ENCODE measurements around the gene PLEKHA4. TPM values are rescaled to one million over a fixed set of nuclear protein-coding genes. Genes with fewer than 3 reads are reported as not detected.

PLEKHA4 gene
- total and polyA plus RNA-seq, 9 of the 15 experiments (the other 6 are each of a cell fraction or from before 2014, with no cell fraction given) = 0.07 to 30.8 (median 11.4) TPM

DNA sequence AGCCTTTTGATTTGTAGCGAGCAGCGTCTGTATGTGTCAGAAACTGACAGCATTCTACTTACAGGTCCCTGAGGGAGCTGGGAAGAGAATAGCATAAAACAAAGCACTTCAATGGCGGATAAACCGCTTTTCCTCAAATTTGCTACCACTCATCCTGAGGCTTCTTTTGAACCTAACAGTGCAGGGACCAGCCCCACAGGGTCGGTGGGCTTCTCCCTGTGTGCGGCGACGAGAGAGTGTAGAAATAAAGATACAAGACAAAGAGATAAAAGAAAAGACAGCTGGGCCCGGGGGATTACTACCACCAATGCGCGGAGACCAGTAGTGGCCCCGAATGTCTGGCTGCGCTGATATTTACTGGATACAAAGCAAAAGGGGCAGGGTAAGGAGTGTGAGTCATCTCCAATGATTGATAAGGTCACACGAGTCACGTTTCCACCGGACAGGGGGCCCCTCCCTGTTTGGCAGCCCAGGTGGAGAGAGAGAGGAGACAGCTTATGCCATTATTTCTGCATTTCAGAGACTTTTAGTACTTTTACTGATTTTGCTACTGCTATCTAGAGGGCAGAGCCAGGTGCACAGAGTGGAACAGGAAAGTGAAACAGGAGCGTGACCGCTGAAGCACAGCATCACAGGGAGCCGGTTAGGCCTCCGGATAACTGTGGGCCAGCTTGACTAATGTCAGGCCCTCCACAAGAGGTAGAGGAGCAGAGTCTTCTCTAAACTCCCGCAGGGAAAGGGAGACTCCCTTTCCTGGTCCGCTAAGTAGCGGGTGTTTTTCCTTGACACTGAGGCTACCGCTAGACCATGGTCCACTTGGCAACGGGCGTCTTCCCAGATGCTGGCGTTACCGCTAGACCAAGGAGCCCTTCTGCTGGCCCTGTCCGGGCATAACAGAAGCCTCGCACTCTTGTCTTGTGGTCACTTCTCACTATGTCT, 7.9 kb upstream of the PLEKHA4 start (continued):
- TF ChIP-seq LCOR (CRISPR knock-in tag; IDR thresholded peaks at IDR 0.05) = peak; percentile 38; the same call in 1 of the 2 replicates
- 0 out of 2 replicates have a peak, but pooled peaks have one; percentile 35 for TF ChIP-seq ZNF134 (CRISPR knock-in tag; conservative IDR thresholded peaks at IDR 0.05)
- peak; percentile 80 for TF ChIP-seq E2F8 (IDR thresholded peaks at IDR 0.05; ENCODE audit: low read depth, partially characterized antibody)
- TF ChIP-seq JUN (IDR thresholded peaks at IDR 0.05; ENCODE audit: borderline replicate concordance, low read depth, low read length) = peak; percentile 82
- 0 out of 2 replicates have a peak, but pooled peaks have one; percentile 20 for TF ChIP-seq JUN (CRISPR knock-in tag; IDR thresholded peaks at IDR 0.05; ENCODE audit: borderline replicate concordance)
- TF ChIP-seq, protein P1, sequence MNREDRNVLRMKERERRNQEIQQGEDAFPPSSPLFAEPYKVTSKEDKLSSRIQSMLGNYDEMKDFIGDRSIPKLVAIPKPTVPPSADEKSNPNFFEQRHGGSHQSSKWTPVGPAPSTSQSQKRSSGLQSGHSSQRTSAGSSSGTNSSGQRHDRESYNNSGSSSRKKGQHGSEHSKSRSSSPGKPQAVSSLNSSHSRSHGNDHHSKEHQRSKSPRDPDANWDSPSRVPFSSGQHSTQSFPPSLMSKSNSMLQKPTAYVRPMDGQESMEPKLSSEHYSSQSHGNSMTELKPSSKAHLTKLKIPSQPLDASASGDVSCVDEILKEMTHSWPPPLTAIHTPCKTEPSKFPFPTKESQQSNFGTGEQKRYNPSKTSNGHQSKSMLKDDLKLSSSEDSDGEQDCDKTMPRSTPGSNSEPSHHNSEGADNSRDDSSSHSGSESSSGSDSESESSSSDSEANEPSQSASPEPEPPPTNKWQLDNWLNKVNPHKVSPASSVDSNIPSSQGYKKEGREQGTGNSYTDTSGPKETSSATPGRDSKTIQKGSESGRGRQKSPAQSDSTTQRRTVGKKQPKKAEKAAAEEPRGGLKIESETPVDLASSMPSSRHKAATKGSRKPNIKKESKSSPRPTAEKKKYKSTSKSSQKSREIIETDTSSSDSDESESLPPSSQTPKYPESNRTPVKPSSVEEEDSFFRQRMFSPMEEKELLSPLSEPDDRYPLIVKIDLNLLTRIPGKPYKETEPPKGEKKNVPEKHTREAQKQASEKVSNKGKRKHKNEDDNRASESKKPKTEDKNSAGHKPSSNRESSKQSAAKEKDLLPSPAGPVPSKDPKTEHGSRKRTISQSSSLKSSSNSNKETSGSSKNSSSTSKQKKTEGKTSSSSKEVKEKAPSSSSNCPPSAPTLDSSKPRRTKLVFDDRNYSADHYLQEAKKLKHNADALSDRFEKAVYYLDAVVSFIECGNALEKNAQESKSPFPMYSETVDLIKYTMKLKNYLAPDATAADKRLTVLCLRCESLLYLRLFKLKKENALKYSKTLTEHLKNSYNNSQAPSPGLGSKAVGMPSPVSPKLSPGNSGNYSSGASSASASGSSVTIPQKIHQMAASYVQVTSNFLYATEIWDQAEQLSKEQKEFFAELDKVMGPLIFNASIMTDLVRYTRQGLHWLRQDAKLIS (CRISPR knock-in tag; IDR thresholded peaks at IDR 0.05) = peak; percentile 71; the same call in 1 of the 2 replicates
- 0 out of 2 replicates have a peak, but pooled peaks have one; percentile 47 for TF ChIP-seq PHTF2 (CRISPR knock-in tag; IDR thresholded peaks at IDR 0.05)
- TF ChIP-seq DPF2 (IDR thresholded peaks at IDR 0.05) = peak; percentile 93
- peak; percentile 85; the same call in 1 of the 2 replicates for TF ChIP-seq ZBED1 (IDR thresholded peaks at IDR 0.05)
- TF ChIP-seq TEAD1 (CRISPR knock-in tag; IDR thresholded peaks at IDR 0.05) = peak; percentile 26 to 30; a peak in 1 of 4 replicates
- peak; percentile 70 for TF ChIP-seq THRB (CRISPR knock-in tag; conservative IDR thresholded peaks at IDR 0.05)
- peak; percentile 78 for TF ChIP-seq ZBTB7A (IDR thresholded peaks at IDR 0.05; ENCODE audit: borderline replicate concordance, control insufficient read depth, low read depth, low read length)
- TF ChIP-seq NCOA1 (IDR thresholded peaks at IDR 0.05; ENCODE audit: low read depth) = peak; percentile 51; the same call in 1 of the 2 replicates
- TF ChIP-seq ZNF41 (CRISPR knock-in tag; conservative IDR thresholded peaks at IDR 0.05) = peak; percentile 42; the same call in 1 of the 2 replicates
- TF ChIP-seq NFIC (IDR thresholded peaks at IDR 0.05) = peak; percentile 76
- TF ChIP-seq FOXA3 (CRISPR knock-in tag; conservative IDR thresholded peaks at IDR 0.05 in 1 of 2, IDR thresholded peaks at IDR 0.05 in 1 of 2) = 0 out of 4 replicates have a peak, but pooled peaks have one; percentile 13 to 19
